ENCODE results near the gene OVOL1. TPM values are rescaled to one million over a fixed set of nuclear protein-coding genes. Genes with fewer than 3 reads are reported as not detected.

Gene OVOL1
- total and polyA plus RNA-seq, 2 experiments from 2014 or later = 1.5 to 3.3 TPM

Other genes with a start within 250 kb of the OVOL1 start
- 29.2 and 29.8 TPM in 2 replicates for gene LTBP3, start 228.7 kb upstream of the OVOL1 start, total RNA-seq (2014; rRNA removed; shearing (Covaris generic))
- 9.5 and 11.9 TPM in 2 replicates for gene LTBP3, start 228.7 kb upstream of the OVOL1 start, polyA plus RNA-seq (2016; fragmentation: Nextera tagmentation; extraction: Ambion mirVana)
- gene ZNRD2, start 216.6 kb upstream of the OVOL1 start, total RNA-seq (2014; rRNA removed; shearing (Covaris generic)) = 78.1 and 78.6 TPM in 2 replicates
- 140 and 148 TPM in 2 replicates for gene ZNRD2, start 216.6 kb upstream of the OVOL1 start, polyA plus RNA-seq (2016; fragmentation: Nextera tagmentation; extraction: Ambion mirVana)
- gene FAM89B, start 214.5 kb upstream of the OVOL1 start, total RNA-seq (2014; rRNA removed; shearing (Covaris generic)) = 16.0 and 18.2 TPM in 2 replicates
- gene FAM89B, start 214.5 kb upstream of the OVOL1 start, polyA plus RNA-seq (2016; fragmentation: Nextera tagmentation; extraction: Ambion mirVana) = 13.0 and 13.9 TPM in 2 replicates
- gene EHBP1L1, start 211.0 kb upstream of the OVOL1 start, total RNA-seq (2014; rRNA removed; shearing (Covaris generic)) = 10.9 and 12.6 TPM in 2 replicates
- gene EHBP1L1, start 211.0 kb upstream of the OVOL1 start, polyA plus RNA-seq (2016; fragmentation: Nextera tagmentation; extraction: Ambion mirVana) = 1.4 and 2.9 TPM in 2 replicates
- not detected in 2 replicates for gene KCNK7, start 191.3 kb upstream of the OVOL1 start, total RNA-seq (2014; rRNA removed; shearing (Covaris generic))
- 0.24 and 0.60 TPM in 2 replicates for gene KCNK7, start 191.3 kb upstream of the OVOL1 start, polyA plus RNA-seq (2016; fragmentation: Nextera tagmentation; extraction: Ambion mirVana)
- gene MAP3K11, start 172.8 kb upstream of the OVOL1 start, total RNA-seq (2014; rRNA removed; shearing (Covaris generic)) = 32.8 and 38.6 TPM in 2 replicates
- 19.8 and 20.8 TPM in 2 replicates for gene MAP3K11, start 172.8 kb upstream of the OVOL1 start, polyA plus RNA-seq (2016; fragmentation: Nextera tagmentation; extraction: Ambion mirVana)
- 41.2 and 52.2 TPM in 2 replicates for gene PCNX3, start 171.3 kb upstream of the OVOL1 start, total RNA-seq (2014; rRNA removed; shearing (Covaris generic))
- gene PCNX3, start 171.3 kb upstream of the OVOL1 start, polyA plus RNA-seq (2016; fragmentation: Nextera tagmentation; extraction: Ambion mirVana) = 7.3 and 8.7 TPM in 2 replicates
- 54.6 and 56.7 TPM in 2 replicates for gene SIPA1, start 149.0 kb upstream of the OVOL1 start, total RNA-seq (2014; rRNA removed; shearing (Covaris generic))
- gene SIPA1, start 149.0 kb upstream of the OVOL1 start, polyA plus RNA-seq (2016; fragmentation: Nextera tagmentation; extraction: Ambion mirVana) = 50.1 and 75.5 TPM in 2 replicates
- gene RELA, start 124.1 kb upstream of the OVOL1 start, total RNA-seq (2014; rRNA removed; shearing (Covaris generic)) = 17.0 and 22.8 TPM in 2 replicates
- 12.9 and 18.5 TPM in 2 replicates for gene RELA, start 124.1 kb upstream of the OVOL1 start, polyA plus RNA-seq (2016; fragmentation: Nextera tagmentation; extraction: Ambion mirVana)
- gene KAT5, start 74.8 kb upstream of the OVOL1 start, total RNA-seq (2014; rRNA removed; shearing (Covaris generic)) = 33.3 and 40.4 TPM in 2 replicates
- 34.6 and 34.8 TPM in 2 replicates for gene KAT5, start 74.8 kb upstream of the OVOL1 start, polyA plus RNA-seq (2016; fragmentation: Nextera tagmentation; extraction: Ambion mirVana)
- 37.8 and 70.8 TPM in 2 replicates for gene RNASEH2C, start 66.3 kb upstream of the OVOL1 start, total RNA-seq (2014; rRNA removed; shearing (Covaris generic))
- 73.2 and 74.8 TPM in 2 replicates for gene RNASEH2C, start 66.3 kb upstream of the OVOL1 start, polyA plus RNA-seq (2016; fragmentation: Nextera tagmentation; extraction: Ambion mirVana)
- gene AP5B1, start 6.1 kb upstream of the OVOL1 start, total RNA-seq (2014; rRNA removed; shearing (Covaris generic)) = 12.5 and 16.1 TPM in 2 replicates
- 3.1 TPM in 2 replicates for gene AP5B1, start 6.1 kb upstream of the OVOL1 start, polyA plus RNA-seq (2016; fragmentation: Nextera tagmentation; extraction: Ambion mirVana)
- 0.49 TPM in 1 of 2 replicates, not detected in the other for gene SNX32, start 46.9 kb downstream of the OVOL1 start, total RNA-seq (2014; rRNA removed; shearing (Covaris generic))
- gene SNX32, start 46.9 kb downstream of the OVOL1 start, polyA plus RNA-seq (2016; fragmentation: Nextera tagmentation; extraction: Ambion mirVana) = 1.2 and 2.4 TPM in 2 replicates
- 981 and 1,393 TPM in 2 replicates for gene CFL1, start 71.1 kb downstream of the OVOL1 start, total RNA-seq (2014; rRNA removed; shearing (Covaris generic))
- 1,996 and 2,124 TPM in 2 replicates for gene CFL1, start 71.1 kb downstream of the OVOL1 start, polyA plus RNA-seq (2016; fragmentation: Nextera tagmentation; extraction: Ambion mirVana)
- gene MUS81, start 73.4 kb downstream of the OVOL1 start, total RNA-seq (2014; rRNA removed; shearing (Covaris generic)) = 35.5 and 48.6 TPM in 2 replicates
- 38.5 and 39.1 TPM in 2 replicates for gene MUS81, start 73.4 kb downstream of the OVOL1 start, polyA plus RNA-seq (2016; fragmentation: Nextera tagmentation; extraction: Ambion mirVana)
- gene EFEMP2, start 85.7 kb downstream of the OVOL1 start, total RNA-seq (2014; rRNA removed; shearing (Covaris generic)) = 4.5 and 9.4 TPM in 2 replicates
- 7.4 and 8.0 TPM in 2 replicates for gene EFEMP2, start 85.7 kb downstream of the OVOL1 start, polyA plus RNA-seq (2016; fragmentation: Nextera tagmentation; extraction: Ambion mirVana)
- gene CTSW, start 92.8 kb downstream of the OVOL1 start, total RNA-seq (2014; rRNA removed; shearing (Covaris generic)) = not detected in 2 replicates
- gene CTSW, start 92.8 kb downstream of the OVOL1 start, polyA plus RNA-seq (2016; fragmentation: Nextera tagmentation; extraction: Ambion mirVana) = 0.17 TPM in 1 of 2 replicates, not detected in the other
- 94.3 and 102 TPM in 2 replicates for gene FIBP, start 101.4 kb downstream of the OVOL1 start, total RNA-seq (2014; rRNA removed; shearing (Covaris generic))
- 79.0 and 84.4 TPM in 2 replicates for gene FIBP, start 101.4 kb downstream of the OVOL1 start, polyA plus RNA-seq (2016; fragmentation: Nextera tagmentation; extraction: Ambion mirVana)
- 57.3 and 66.3 TPM in 2 replicates for gene CCDC85B, start 103.6 kb downstream of the OVOL1 start, total RNA-seq (2014; rRNA removed; shearing (Covaris generic))
- gene CCDC85B, start 103.6 kb downstream of the OVOL1 start, polyA plus RNA-seq (2016; fragmentation: Nextera tagmentation; extraction: Ambion mirVana) = 54.5 and 60.4 TPM in 2 replicates
- 10.1 and 14.6 TPM in 2 replicates for gene FOSL1, start 113.3 kb downstream of the OVOL1 start, total RNA-seq (2014; rRNA removed; shearing (Covaris generic))
- 17.1 and 20.1 TPM in 2 replicates for gene FOSL1, start 113.3 kb downstream of the OVOL1 start, polyA plus RNA-seq (2016; fragmentation: Nextera tagmentation; extraction: Ambion mirVana)
- 21.6 and 23.2 TPM in 2 replicates for gene C11orf68, start 132.0 kb downstream of the OVOL1 start, total RNA-seq (2014; rRNA removed; shearing (Covaris generic))
- 16.8 and 18.6 TPM in 2 replicates for gene C11orf68, start 132.0 kb downstream of the OVOL1 start, polyA plus RNA-seq (2016; fragmentation: Nextera tagmentation; extraction: Ambion mirVana)
- gene DRAP1, start 132.4 kb downstream of the OVOL1 start, total RNA-seq (2014; rRNA removed; shearing (Covaris generic)) = 83.0 and 121 TPM in 2 replicates
- 294 and 358 TPM in 2 replicates for gene DRAP1, start 132.4 kb downstream of the OVOL1 start, polyA plus RNA-seq (2016; fragmentation: Nextera tagmentation; extraction: Ambion mirVana)
- gene TSGA10IP, start 158.4 kb downstream of the OVOL1 start, total RNA-seq (2014; rRNA removed; shearing (Covaris generic)) = 1.1 and 2.0 TPM in 2 replicates
- 1.6 and 2.5 TPM in 2 replicates for gene TSGA10IP, start 158.4 kb downstream of the OVOL1 start, polyA plus RNA-seq (2016; fragmentation: Nextera tagmentation; extraction: Ambion mirVana)
- gene SART1, start 174.7 kb downstream of the OVOL1 start, total RNA-seq (2014; rRNA removed; shearing (Covaris generic)) = 43.9 and 55.8 TPM in 2 replicates
- 91.0 and 105 TPM in 2 replicates for gene SART1, start 174.7 kb downstream of the OVOL1 start, polyA plus RNA-seq (2016; fragmentation: Nextera tagmentation; extraction: Ambion mirVana)
- gene EIF1AD, start 215.1 kb downstream of the OVOL1 start, total RNA-seq (2014; rRNA removed; shearing (Covaris generic)) = 30.8 and 32.1 TPM in 2 replicates
- 16.1 and 18.6 TPM in 2 replicates for gene EIF1AD, start 215.1 kb downstream of the OVOL1 start, polyA plus RNA-seq (2016; fragmentation: Nextera tagmentation; extraction: Ambion mirVana)
- gene BANF1, start 215.4 kb downstream of the OVOL1 start, total RNA-seq (2014; rRNA removed; shearing (Covaris generic)) = 44.7 and 58.2 TPM in 2 replicates
- gene BANF1, start 215.4 kb downstream of the OVOL1 start, polyA plus RNA-seq (2016; fragmentation: Nextera tagmentation; extraction: Ambion mirVana) = 765 and 903 TPM in 2 replicates
- 4.2 and 5.9 TPM in 2 replicates for gene CST6, start 224.9 kb downstream of the OVOL1 start, total RNA-seq (2014; rRNA removed; shearing (Covaris generic))
- 8.3 and 9.9 TPM in 2 replicates for gene CST6, start 224.9 kb downstream of the OVOL1 start, polyA plus RNA-seq (2016; fragmentation: Nextera tagmentation; extraction: Ambion mirVana)
- gene CATSPER1, start 239.4 kb downstream of the OVOL1 start, total RNA-seq (2014; rRNA removed; shearing (Covaris generic)) = not detected in 2 replicates
- gene CATSPER1, start 239.4 kb downstream of the OVOL1 start, polyA plus RNA-seq (2016; fragmentation: Nextera tagmentation; extraction: Ambion mirVana) = not detected in 2 replicates

All from GM23338 (cell line).